ENCODE results near the gene PPP1R12C.

The PPP1R12C gene

GRCh38 chr19:55091126-55091910 is 26.1 kb downstream of the PPP1R12C start:
- no peak for DNase-seq (ENCODE audit: low spot score)

GRCh38 chr19:55090564-55090963 is 26.9 kb downstream of the PPP1R12C start:
- no peak for DNase-seq (ENCODE audit: low spot score)

GRCh38 chr19:55089342-55089944 is 28.0 kb downstream of the PPP1R12C start:
- DNase-seq (ENCODE audit: low spot score): no peak

GRCh38 chr19:55088543-55089341 is 28.7 kb downstream of the PPP1R12C start:
- peak; percentile 85 for DNase-seq (ENCODE audit: low spot score)

- no peak for DNase-seq (ENCODE audit: low spot score)
Observed at GRCh38 chr19:55088021-55088451, 29.4 kb downstream of the PPP1R12C start.

GRCh38 chr19:55087542-55087901 is 29.9 kb downstream of the PPP1R12C start:
- no peak for DNase-seq (ENCODE audit: low spot score)

GRCh38 chr19:55086730-55087541 is 30.5 kb downstream of the PPP1R12C start:
- no peak for DNase-seq (ENCODE audit: low spot score)

GRCh38 chr19:55085923-55086715 is 31.3 kb downstream of the PPP1R12C start:
- DNase-seq (ENCODE audit: low spot score): no peak

GRCh38 chr19:55084416-55084815 is 33.0 kb downstream of the PPP1R12C start:
- no peak for DNase-seq (ENCODE audit: low spot score)

GRCh38 chr19:55083004-55083850 is 34.2 kb downstream of the PPP1R12C start:
- DNase-seq (ENCODE audit: low spot score): no peak

GRCh38 chr19:55082020-55082851 is 35.2 kb downstream of the PPP1R12C start:
- peak; percentile 75 for DNase-seq (ENCODE audit: low spot score)

- no peak for DNase-seq (ENCODE audit: low spot score)
Observed at GRCh38 chr19:55081770-55082019, 35.7 kb downstream of the PPP1R12C start.

GRCh38 chr19:55080968-55081769 is 36.3 kb downstream of the PPP1R12C start:
- DNase-seq (ENCODE audit: low spot score): peak; percentile 91

- peak; percentile 84 for DNase-seq (ENCODE audit: low spot score)
Observed at GRCh38 chr19:55080121-55080967, 37.1 kb downstream of the PPP1R12C start.

GRCh38 chr19:55079400-55080038 is 37.9 kb downstream of the PPP1R12C start:
- no peak for DNase-seq (ENCODE audit: low spot score)

GRCh38 chr19:55078996-55079395 is 38.4 kb downstream of the PPP1R12C start:
- no peak for DNase-seq (ENCODE audit: low spot score)

GRCh38 chr19:55077106-55077505 is 40.3 kb downstream of the PPP1R12C start:
- no peak for DNase-seq (ENCODE audit: low spot score)
